ENCODE data around the gene MATN1. TPM values are rescaled to one million over a fixed set of nuclear protein-coding genes. Genes with fewer than 3 reads are reported as not detected.

Gene MATN1
- total RNA-seq, 4 donors from 2014 or later, result 0.98 TPM; not detected in 3

- H3K36me3 ChIP-seq, result peaks cover 30% of the 10 kb centered on the region
- DNase-seq (ENCODE audit: low spot score in 2 of 2), result no peak
Measured at GRCh38 chr1:30719406-30720270, 3.7 kb downstream of the MATN1 start.

GRCh38 chr1:30718636-30719405, 4.6 kb downstream of the MATN1 start:
- H3K4me1 ChIP-seq, result peaks cover 20% of the 10 kb centered on the region
- no peak for TF ChIP-seq EP300 (IDR thresholded peaks at IDR 0.05)
- TF ChIP-seq CTCF (IDR thresholded peaks at IDR 0.05), result peak; percentile 96 to 98
- peak in 1 of 2 donors; percentile 78 for TF ChIP-seq POLR2A (IDR thresholded peaks at IDR 0.05)
- peak in 2 of 3 donors; percentile 73 to 78 for TF ChIP-seq POLR2AphosphoS5 (IDR thresholded peaks at IDR 0.05)
- peak overlapping the region; percentile 50 for H3K4me3 ChIP-seq
- peaks cover 22% of the 10 kb centered on the region for H3K36me3 ChIP-seq
- no peaks in the 10 kb centered on the region for H3K9me3 ChIP-seq
- DNase-seq (ENCODE audit: low spot score in 2 of 2), result peak; percentile 91 to 93
- H3K27me3 ChIP-seq, result no peaks in the 10 kb centered on the region
- WGBS, result 2% methylated on average over 10 of the region's 66 CpGs
- H3K27ac ChIP-seq, result peak overlapping the region; percentile 91

More at GRCh38 chr1:30719406-30720270, 3.7 kb downstream of the MATN1 start:
- peak overlapping the region; percentile 50 for H3K4me3 ChIP-seq
- peak overlapping the region; percentile 91 for H3K27ac ChIP-seq
- TF ChIP-seq CTCF (IDR thresholded peaks at IDR 0.05) (no peak), POLR2A (IDR thresholded peaks at IDR 0.05) (no peak), POLR2AphosphoS5 (IDR thresholded peaks at IDR 0.05) (no peak), EP300 (IDR thresholded peaks at IDR 0.05) (no peak)
- H3K27me3 ChIP-seq, result no peaks in the 10 kb centered on the region
- no peaks in the 10 kb centered on the region for H3K9me3 ChIP-seq
- WGBS, result 46% methylated on average over 14 of the region's 21 CpGs
- H3K4me1 ChIP-seq, result peaks cover 20% of the 10 kb centered on the region

GRCh38 chr1:30718091-30718635, 5.2 kb downstream of the MATN1 start:
- H3K4me3 ChIP-seq, result peak overlapping the region; percentile 50
- peak; percentile 99 to 100 for DNase-seq (ENCODE audit: low spot score in 2 of 2)
- H3K27me3 ChIP-seq, result no peaks in the 10 kb centered on the region
- peaks cover 20% of the 10 kb centered on the region for H3K4me1 ChIP-seq
- 2% methylated on average over 39 of the region's 50 CpGs for WGBS
- no peak for TF ChIP-seq EP300 (IDR thresholded peaks at IDR 0.05)
- no peak for TF ChIP-seq POLR2AphosphoS5 (IDR thresholded peaks at IDR 0.05)
- TF ChIP-seq POLR2A (IDR thresholded peaks at IDR 0.05), result no peak
- H3K36me3 ChIP-seq, result peaks cover 15% of the 10 kb centered on the region
- no peaks in the 10 kb centered on the region for H3K9me3 ChIP-seq
- peak overlapping the region; percentile 62 for H3K27ac ChIP-seq

GRCh38 chr1:30716646-30717045, 6.7 kb downstream of the MATN1 start:
- TF ChIP-seq CTCF (IDR thresholded peaks at IDR 0.05) (no peak), POLR2A (IDR thresholded peaks at IDR 0.05) (no peak), POLR2AphosphoS5 (IDR thresholded peaks at IDR 0.05) (no peak), EP300 (IDR thresholded peaks at IDR 0.05) (no peak)
- no peak for DNase-seq (ENCODE audit: low spot score in 2 of 2)
- Histone ChIP-seq H3K4me3 (no peak overlapping the region), H3K27me3 (no peaks in the 10 kb centered on the region), H3K27ac (no peak overlapping the region), H3K36me3 (peaks cover 1% of the 10 kb centered on the region), H3K4me1 (peaks cover 17% of the 10 kb centered on the region), H3K9me3 (no peaks in the 10 kb centered on the region)
- no CpG with 5 or more reads among the region's 8 CpGs for WGBS

- Histone ChIP-seq H3K36me3 (no peaks in the 10 kb centered on the region), H3K27me3 (no peaks in the 10 kb centered on the region), H3K9me3 (no peaks in the 10 kb centered on the region), H3K27ac (no peak overlapping the region), H3K4me3 (no peak overlapping the region), H3K4me1 (peaks cover 17% of the 10 kb centered on the region)
- 97% methylated on average over 10 of the region's 11 CpGs for WGBS
- TF ChIP-seq EP300 (IDR thresholded peaks at IDR 0.05), result no peak
- no peak for TF ChIP-seq CTCF (IDR thresholded peaks at IDR 0.05)
- no peak for DNase-seq (ENCODE audit: low spot score in 2 of 2)
Measured at GRCh38 chr1:30715886-30716285, 7.5 kb downstream of the MATN1 start.

Data from suprapubic skin (tissue), 4 donors.